Measurements from ENCODE around the gene VPS33B.

Gene VPS33B

DNA sequence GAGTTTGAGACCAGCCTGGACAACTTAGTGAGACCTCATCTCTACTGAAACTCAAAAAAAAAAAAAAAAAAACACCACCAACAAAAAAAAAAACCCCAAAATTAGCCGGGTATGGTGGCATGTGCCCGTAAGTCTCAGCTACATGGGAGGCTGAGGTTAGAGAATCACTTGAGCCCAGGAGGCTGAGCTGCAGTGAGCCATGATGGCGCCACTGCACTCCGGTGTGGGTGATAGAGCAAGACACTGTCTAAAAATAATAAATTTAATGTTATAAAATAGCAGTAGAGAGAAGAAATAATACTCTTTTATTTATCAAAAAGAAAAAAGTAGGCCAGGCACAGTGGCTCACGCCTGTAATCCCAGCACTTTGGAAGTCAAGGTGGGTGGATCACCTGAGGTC lies 50.3 kb downstream of the VPS33B start:
- no peak overlapping the region for H3K4me3 ChIP-seq (ENCODE audit: low read length, poor library complexity, severe bottlenecking)
- no peaks in the 10 kb centered on the region for H3K4me1 ChIP-seq (ENCODE audit: insufficient read depth, low read length, poor library complexity, severe bottlenecking)
- no peaks in the 10 kb centered on the region for H3K79me2 ChIP-seq (ENCODE audit: insufficient read depth, low read length)
- no peaks in the 10 kb centered on the region for H3F3A ChIP-seq (ENCODE audit: low read depth)
- no peaks in the 10 kb centered on the region for H3K27me3 ChIP-seq (ENCODE audit: insufficient read depth, low read length, poor library complexity, severe bottlenecking)
- no peak overlapping the region for H3K4me2 ChIP-seq (ENCODE audit: low read depth, low read length, poor library complexity, severe bottlenecking)
- no peak overlapping the region for H3K9ac ChIP-seq (ENCODE audit: low read depth, low read length, poor library complexity, severe bottlenecking)
- H3K9me2 ChIP-seq (replicated peaks; ENCODE audit: low read depth, low read length) = no peaks in the 10 kb centered on the region
- H3K9me3 ChIP-seq (ENCODE audit: insufficient read depth, low read depth, low read length) = no peaks in the 10 kb centered on the region
- H2AFZ ChIP-seq (ENCODE audit: low read length) = no peak overlapping the region
- peaks cover 87% of the 10 kb centered on the region for H3K36me3 ChIP-seq (ENCODE audit: insufficient read depth, low read length)
- H4K20me1 ChIP-seq (ENCODE audit: insufficient read depth, low read length, poor library complexity, severe bottlenecking) = peaks cover 5% of the 10 kb centered on the region
- TF ChIP-seq, protein P1, sequence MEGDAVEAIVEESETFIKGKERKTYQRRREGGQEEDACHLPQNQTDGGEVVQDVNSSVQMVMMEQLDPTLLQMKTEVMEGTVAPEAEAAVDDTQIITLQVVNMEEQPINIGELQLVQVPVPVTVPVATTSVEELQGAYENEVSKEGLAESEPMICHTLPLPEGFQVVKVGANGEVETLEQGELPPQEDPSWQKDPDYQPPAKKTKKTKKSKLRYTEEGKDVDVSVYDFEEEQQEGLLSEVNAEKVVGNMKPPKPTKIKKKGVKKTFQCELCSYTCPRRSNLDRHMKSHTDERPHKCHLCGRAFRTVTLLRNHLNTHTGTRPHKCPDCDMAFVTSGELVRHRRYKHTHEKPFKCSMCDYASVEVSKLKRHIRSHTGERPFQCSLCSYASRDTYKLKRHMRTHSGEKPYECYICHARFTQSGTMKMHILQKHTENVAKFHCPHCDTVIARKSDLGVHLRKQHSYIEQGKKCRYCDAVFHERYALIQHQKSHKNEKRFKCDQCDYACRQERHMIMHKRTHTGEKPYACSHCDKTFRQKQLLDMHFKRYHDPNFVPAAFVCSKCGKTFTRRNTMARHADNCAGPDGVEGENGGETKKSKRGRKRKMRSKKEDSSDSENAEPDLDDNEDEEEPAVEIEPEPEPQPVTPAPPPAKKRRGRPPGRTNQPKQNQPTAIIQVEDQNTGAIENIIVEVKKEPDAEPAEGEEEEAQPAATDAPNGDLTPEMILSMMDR (conservative IDR thresholded peaks at IDR 0.05; ENCODE audit: low read length) = no peak
- TF ChIP-seq EZH2phosphoT487 (IDR thresholded peaks at IDR 0.05; ENCODE audit: borderline replicate concordance) = no peak

DNA sequence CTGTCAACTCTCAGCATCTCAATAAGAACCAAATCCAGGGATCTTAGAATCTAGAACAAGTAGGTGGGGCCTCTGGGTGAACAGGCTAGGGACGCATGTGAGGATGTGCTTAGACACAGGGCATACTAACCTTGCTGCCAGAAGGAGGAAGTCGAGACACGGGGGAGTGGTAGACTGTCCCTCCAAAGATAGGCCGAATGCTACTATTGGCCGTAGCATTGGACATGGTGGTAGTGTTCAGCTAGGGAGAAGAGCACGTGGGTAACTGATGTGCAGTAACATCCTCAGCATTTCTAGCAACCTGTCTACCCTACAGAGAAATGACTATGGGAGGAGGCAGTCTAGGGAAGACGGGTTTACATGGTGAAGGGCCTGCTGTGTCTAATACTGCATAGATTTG lies 52.1 kb downstream of the VPS33B start:
- TF ChIP-seq, protein P1 (conservative IDR thresholded peaks at IDR 0.05; ENCODE audit: low read length) = no peak
- no peak for TF ChIP-seq EZH2phosphoT487 (IDR thresholded peaks at IDR 0.05; ENCODE audit: borderline replicate concordance)
- H3K9ac ChIP-seq (ENCODE audit: low read depth, low read length, poor library complexity, severe bottlenecking) = no peak overlapping the region

GRCh38 chr15:90968434-90968833 lies 54.0 kb downstream of the VPS33B start:
- H3K4me3 ChIP-seq (ENCODE audit: low read length, poor library complexity, severe bottlenecking) = no peak overlapping the region
- TF ChIP-seq, protein P1 (conservative IDR thresholded peaks at IDR 0.05; ENCODE audit: low read length) = no peak

More for the DNA sequence above, 52.1 kb downstream of the VPS33B start:
- no peak overlapping the region for H3K4me2 ChIP-seq (ENCODE audit: low read depth, low read length, poor library complexity, severe bottlenecking)
- H4K20me1 ChIP-seq (ENCODE audit: insufficient read depth, low read length, poor library complexity, severe bottlenecking) = peaks cover 5% of the 10 kb centered on the region
- no peaks in the 10 kb centered on the region for H3K9me3 ChIP-seq (ENCODE audit: insufficient read depth, low read depth, low read length)
- no peaks in the 10 kb centered on the region for H3K79me2 ChIP-seq (ENCODE audit: insufficient read depth, low read length)
- no peak overlapping the region for H2AFZ ChIP-seq (ENCODE audit: low read length)
- 0 out of 2 replicates have a peak, but pooled peaks cover 2% of the 10 kb centered on the region for H3F3A ChIP-seq (ENCODE audit: low read depth)
- peaks cover 82% of the 10 kb centered on the region for H3K36me3 ChIP-seq (ENCODE audit: insufficient read depth, low read length)
- no peak overlapping the region for H3K4me3 ChIP-seq (ENCODE audit: low read length, poor library complexity, severe bottlenecking)
- H3K9me2 ChIP-seq (replicated peaks; ENCODE audit: low read depth, low read length) = no peaks in the 10 kb centered on the region
- no peaks in the 10 kb centered on the region for H3K27me3 ChIP-seq (ENCODE audit: insufficient read depth, low read length, poor library complexity, severe bottlenecking)
- H3K4me1 ChIP-seq (ENCODE audit: insufficient read depth, low read length, poor library complexity, severe bottlenecking) = no peaks in the 10 kb centered on the region

More at GRCh38 chr15:90968434-90968833, 54.0 kb downstream of the VPS33B start:
- Histone ChIP-seq H3K27me3 (ENCODE audit: insufficient read depth, low read length, poor library complexity, severe bottlenecking) (no peaks in the 10 kb centered on the region), H3K9ac (ENCODE audit: low read depth, low read length, poor library complexity, severe bottlenecking) (no peak overlapping the region), H3K4me2 (ENCODE audit: low read depth, low read length, poor library complexity, severe bottlenecking) (no peak overlapping the region), H3K4me1 (ENCODE audit: insufficient read depth, low read length, poor library complexity, severe bottlenecking) (no peaks in the 10 kb centered on the region), H3K36me3 (ENCODE audit: insufficient read depth, low read length) (peaks cover 75% of the 10 kb centered on the region), H2AFZ (ENCODE audit: low read length) (no peak overlapping the region), H3K79me2 (ENCODE audit: insufficient read depth, low read length) (peaks cover 5% of the 10 kb centered on the region; the same call in 1 of the 2 replicates), H3K9me2 (replicated peaks; ENCODE audit: low read depth, low read length) (no peaks in the 10 kb centered on the region), H3F3A (ENCODE audit: low read depth) (0 out of 2 replicates have a peak, but pooled peaks cover 2% of the 10 kb centered on the region), H3K9me3 (ENCODE audit: insufficient read depth, low read depth, low read length) (no peaks in the 10 kb centered on the region), H4K20me1 (ENCODE audit: insufficient read depth, low read length, poor library complexity, severe bottlenecking) (peaks cover 5% of the 10 kb centered on the region)

Data from Loucy (cell line).